HEK293T (cell line): Measurements from ENCODE around the gene GNAL.

Experiments used
- BHLHE40 ChIP-seq: fragments of 450-650 bp; IDR thresholded peaks from 2 replicates; pipeline ENCODE4 v1.6.1; 2016; ENCODE audit warnings: mild to moderate bottlenecking, moderate library complexity, borderline replicate concordance
- CTBP1 ChIP-seq: fragments of 450-650 bp; IDR thresholded peaks from 2 replicates; pipeline ENCODE4 v1.6.1; 2016; ENCODE audit warnings: borderline replicate concordance
- FOXK2 ChIP-seq: fragments of 450-650 bp; IDR thresholded peaks from 2 replicates; pipeline ENCODE4 v1.6.1; 2016; ENCODE audit warnings: mild to moderate bottlenecking
- FOXM1 ChIP-seq: fragments of 450-650 bp; IDR thresholded peaks from 2 replicates; pipeline ENCODE4 v1.6.1; 2017; ENCODE audit warnings: mild to moderate bottlenecking, borderline replicate concordance
- NFRKB ChIP-seq: fragments of 450-650 bp; IDR thresholded peaks from 2 replicates; pipeline ENCODE4 v1.6.1; 2016; ENCODE audit warnings: mild to moderate bottlenecking, moderate library complexity
- SP1 ChIP-seq: fragments of 450-650 bp; IDR thresholded peaks from 2 replicates; pipeline ENCODE4 v1.6.1; 2017
- SUZ12 ChIP-seq: fragments of 450-650 bp; IDR thresholded peaks from 2 replicates; pipeline ENCODE4 v1.6.1; 2016; ENCODE audit warnings: mild to moderate bottlenecking
- TARDBP ChIP-seq: fragments of 450-650 bp; IDR thresholded peaks from 2 replicates; pipeline ENCODE4 v1.6.1; 2016
- TF ChIP-seq, protein P1 (sequence below): fragments of 450-650 bp; IDR thresholded peaks from 2 replicates; pipeline ENCODE4 v1.6.1; 2016

DNA sequence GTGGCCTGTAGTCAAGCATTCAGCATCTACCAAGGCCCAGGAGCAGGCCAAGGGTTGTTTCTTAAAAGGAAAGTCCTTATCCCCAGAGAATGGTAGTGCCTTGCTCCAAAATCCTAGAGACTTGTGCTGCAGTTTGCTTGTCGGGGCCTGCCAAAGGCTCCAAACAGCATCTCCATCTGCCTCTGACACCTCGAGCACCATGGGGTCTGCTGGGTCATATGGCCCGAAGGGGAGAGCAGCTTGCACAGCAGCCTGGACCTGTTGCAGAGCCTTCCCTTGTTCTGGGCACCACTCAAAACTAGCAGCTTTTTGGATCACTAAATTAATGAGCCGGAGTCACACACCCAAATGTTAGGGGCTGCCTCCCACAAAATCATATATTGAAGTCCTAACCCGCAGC is 35.7 kb downstream of the GNAL start:
- no peak for TF ChIP-seq FOXM1
- TF ChIP-seq NFRKB = no peak
- TF ChIP-seq TARDBP = no peak
- no peak for TF ChIP-seq FOXK2
- TF ChIP-seq CTBP1 = no peak
- no peak for TF ChIP-seq BHLHE40
- TF ChIP-seq, protein P1, sequence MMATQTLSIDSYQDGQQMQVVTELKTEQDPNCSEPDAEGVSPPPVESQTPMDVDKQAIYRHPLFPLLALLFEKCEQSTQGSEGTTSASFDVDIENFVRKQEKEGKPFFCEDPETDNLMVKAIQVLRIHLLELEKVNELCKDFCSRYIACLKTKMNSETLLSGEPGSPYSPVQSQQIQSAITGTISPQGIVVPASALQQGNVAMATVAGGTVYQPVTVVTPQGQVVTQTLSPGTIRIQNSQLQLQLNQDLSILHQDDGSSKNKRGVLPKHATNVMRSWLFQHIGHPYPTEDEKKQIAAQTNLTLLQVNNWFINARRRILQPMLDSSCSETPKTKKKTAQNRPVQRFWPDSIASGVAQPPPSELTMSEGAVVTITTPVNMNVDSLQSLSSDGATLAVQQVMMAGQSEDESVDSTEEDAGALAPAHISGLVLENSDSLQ = no peak
- TF ChIP-seq SP1 = no peak
- TF ChIP-seq SUZ12 = no peak
